Liver (tissue), 9 donors: Measurements from ENCODE around the gene UXS1. TPM values are rescaled to one million over a fixed set of nuclear protein-coding genes. Genes with fewer than 3 reads are reported as not detected.

Experiments
- DNase-seq: peaks from one replicate; pipeline ENCODE4 v3.0.0-alpha.2; 2017; ENCODE audit warnings: low spot score
- H3K27ac ChIP-seq, 2 donors: one replicate each; pipeline ENCODE4 v1.7.0; 2013; ENCODE audit warnings: inconsistent platforms in 2 of 2, low read length in 2 of 2, control low read depth in 1 of 2, low read depth in 1 of 2, mild to moderate bottlenecking in 1 of 2
- H3K27me3 ChIP-seq, 4 donors: one replicate each; pipeline versions ENCODE4 v1.6.1 to v1.7.0; 2013; ENCODE audit warnings: low read length in 3 of 4, inconsistent platforms in 1 of 4, mild to moderate bottlenecking in 1 of 4, moderate library complexity in 1 of 4; ENCODE audit not compliant: control insufficient read depth in 4 of 4, insufficient read depth in 4 of 4
- H3K36me3 ChIP-seq, 4 donors: one replicate each; pipeline versions ENCODE4 v1.6.1 to v1.7.0; 2013; ENCODE audit warnings: low read length in 3 of 4, mild to moderate bottlenecking in 3 of 4, low read depth in 1 of 4, moderate library complexity in 1 of 4; ENCODE audit not compliant: control insufficient read depth in 4 of 4, insufficient read depth in 3 of 4
- H3K4me1 ChIP-seq, 4 donors: one replicate each; pipeline versions ENCODE4 v1.6.1 to v1.7.0; 2013; ENCODE audit warnings: low read length in 3 of 4, mild to moderate bottlenecking in 3 of 4, moderate library complexity in 1 of 4; ENCODE audit not compliant: control insufficient read depth in 4 of 4, insufficient read depth in 4 of 4
- H3K4me3 ChIP-seq, 3 donors: one replicate each; pipeline versions ENCODE4 v1.6.1 to v1.7.0; 2013; ENCODE audit warnings: low read length in 3 of 3, control low read depth in 1 of 3, low read depth in 1 of 3, mild to moderate bottlenecking in 1 of 3
- H3K9ac ChIP-seq, 2 donors: one replicate each; pipeline ENCODE4 v1.7.0; 2013; ENCODE audit warnings: low read length in 2 of 2, mild to moderate bottlenecking in 2 of 2, moderate library complexity in 2 of 2, control low read depth in 1 of 2, low read depth in 1 of 2
- H3K9me3 ChIP-seq, 4 donors: one replicate each; pipeline versions ENCODE4 v1.6.1 to v1.7.0; 2013; ENCODE audit warnings: low read length in 3 of 4; ENCODE audit not compliant: control insufficient read depth in 4 of 4
- EGR1 ChIP-seq, 2 donors: IDR thresholded peaks; 2 replicates each; pipeline ENCODE4 v1.6.1; 2016 to 2018; ENCODE audit warnings: antibody characterized with exemption in 2 of 2, low read depth in 2 of 2
- FOXA1 ChIP-seq: IDR thresholded peaks from 2 replicates; pipeline ENCODE4 v1.6.1; 2016; ENCODE audit warnings: antibody characterized with exemption
- FOXA2 ChIP-seq: IDR thresholded peaks from 2 replicates; pipeline ENCODE4 v1.6.1; 2016; ENCODE audit warnings: antibody characterized with exemption
- GABPA ChIP-seq, 2 donors: IDR thresholded peaks in 1 of 2; conservative IDR thresholded peaks in 1 of 2; 2 replicates each; pipeline ENCODE4 v1.6.1; 2016; ENCODE audit warnings: antibody characterized with exemption in 2 of 2, mild to moderate bottlenecking in 1 of 2, moderate library complexity in 1 of 2
- HNF4A ChIP-seq, 2 donors: conservative IDR thresholded peaks; 2 replicates each; pipeline ENCODE4 v1.6.1; 2016; ENCODE audit warnings: antibody characterized with exemption in 2 of 2, mild to moderate bottlenecking in 2 of 2
- HNF4G ChIP-seq: IDR thresholded peaks from 2 replicates; pipeline ENCODE4 v1.6.1; 2016; ENCODE audit warnings: antibody characterized with exemption
- JUND ChIP-seq, 2 donors: IDR thresholded peaks; 2 replicates each; pipeline ENCODE4 v1.6.1; 2016; ENCODE audit warnings: antibody characterized with exemption in 2 of 2
- NR2F2 ChIP-seq: IDR thresholded peaks from 2 replicates; pipeline ENCODE4 v1.6.1; 2016; ENCODE audit warnings: antibody characterized with exemption
- RAD21 ChIP-seq, 2 donors: IDR thresholded peaks; 2 replicates each; pipeline ENCODE4 v1.6.1; 2016; ENCODE audit warnings: antibody characterized with exemption in 2 of 2, mild to moderate bottlenecking in 2 of 2
- RXRA ChIP-seq, 2 donors: IDR thresholded peaks; 2 replicates each; pipeline ENCODE4 v1.6.1; 2017 to 2018; ENCODE audit warnings: antibody characterized with exemption in 2 of 2, mild to moderate bottlenecking in 1 of 2
- SP1 ChIP-seq: IDR thresholded peaks from 2 replicates; pipeline ENCODE4 v1.6.1; 2018; ENCODE audit warnings: antibody characterized with exemption, mild to moderate bottlenecking
- TAF1 ChIP-seq: conservative IDR thresholded peaks from 2 replicates; pipeline ENCODE4 v1.6.1; 2016; ENCODE audit warnings: antibody characterized with exemption, mild to moderate bottlenecking
- YY1 ChIP-seq: IDR thresholded peaks from 2 replicates; pipeline ENCODE4 v1.6.1; 2016; ENCODE audit warnings: antibody characterized with exemption, mild to moderate bottlenecking
- ZBTB33 ChIP-seq: IDR thresholded peaks from 2 replicates; pipeline ENCODE4 v1.6.1; 2016; ENCODE audit warnings: antibody characterized with exemption
- WGBS: extraction: QIAGEN DNeasy Blood & Tissue Kit; methylation state at CpG from one replicate; pipeline ENCODE4 v1.1.7; 2013; 5-methylcytosine and 5-hydroxymethylcytosine counted together
- polyA plus RNA-seq, 2 donors: library from polyadenylated mRNA; stranded (reverse) in 1 of 2; unstranded in 1 of 2; fragments of 200-250 nt in 1 of 2; fragments of >200 nt in 1 of 2; fragmentation: Nextera tagmentation in 1 of 2; extraction: Ambion mirVana in 1 of 2; gene quantifications; one replicate each; pipeline versions ENCODE4 v1.2.1 to v1.2.3, GENCODE V29; 2013 to 2015
- total RNA-seq, 2 donors: library from RNA; depleted of rRNA; stranded (reverse); fragments of >200 nt; gene quantifications; one replicate each; pipeline ENCODE4 v1.2.3, GENCODE V29; 2014
- TF ChIP-seq, protein P1 (sequence below): IDR thresholded peaks from 2 replicates; pipeline ENCODE4 v1.6.1; 2016; ENCODE audit warnings: antibody characterized with exemption, mild to moderate bottlenecking
- TF ChIP-seq, protein P2 (sequence below): IDR thresholded peaks from 2 replicates; pipeline ENCODE4 v1.6.1; 2016; ENCODE audit warnings: antibody characterized with exemption
- TF ChIP-seq, protein P3 (sequence below): fragments of 150-350 bp; IDR thresholded peaks from 2 replicates; pipeline ENCODE4 v1.5.1; 2017; ENCODE audit warnings: improper control_type of control experiment, low read depth, low read length; ENCODE audit not compliant: missing input control
- TF ChIP-seq, protein P4 (sequence below): IDR thresholded peaks from 2 replicates; pipeline ENCODE4 v1.6.1; 2016; ENCODE audit warnings: antibody characterized with exemption
- donor health status: healthy.
- donor health status: healthy.
- donor health status: healthy.
- donor health status: healthy.
- donor health status: healthy.

The UXS1 gene
- total and polyA plus RNA-seq, 4 donors = 8.8 to 19.9 (median 10.0) TPM

DNA sequence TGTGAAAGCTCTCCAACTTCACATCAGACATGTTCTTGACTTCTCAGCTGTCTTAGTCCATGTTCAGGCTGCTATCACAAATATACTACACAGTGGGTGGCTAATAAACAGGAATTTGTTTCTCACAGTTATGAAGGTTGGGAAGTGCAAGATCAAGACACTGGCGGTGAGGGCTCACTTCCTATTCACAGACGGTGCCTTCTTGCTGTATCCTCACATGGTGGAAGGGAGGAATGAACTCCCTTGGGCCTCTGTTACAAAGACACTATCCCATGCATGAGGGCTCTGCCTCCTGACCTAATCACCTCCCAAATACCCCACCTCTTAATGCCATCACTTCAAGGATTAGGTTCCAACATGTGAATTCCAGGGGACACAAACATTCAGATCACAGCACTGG lies 9.7 kb downstream of the UXS1 start:
- TF ChIP-seq ZBTB33 = no peak
- TF ChIP-seq RAD21 (IDR thresholded peaks at IDR 0.05) = no peak
- TF ChIP-seq GABPA (IDR thresholded peaks at IDR 0.05 in 1 of 2, conservative IDR thresholded peaks at IDR 0.05 in 1 of 2) = no peak
- TF ChIP-seq HNF4G = no peak
- no peak for TF ChIP-seq HNF4A (conservative IDR thresholded peaks at IDR 0.05)
- TF ChIP-seq, protein P1, sequence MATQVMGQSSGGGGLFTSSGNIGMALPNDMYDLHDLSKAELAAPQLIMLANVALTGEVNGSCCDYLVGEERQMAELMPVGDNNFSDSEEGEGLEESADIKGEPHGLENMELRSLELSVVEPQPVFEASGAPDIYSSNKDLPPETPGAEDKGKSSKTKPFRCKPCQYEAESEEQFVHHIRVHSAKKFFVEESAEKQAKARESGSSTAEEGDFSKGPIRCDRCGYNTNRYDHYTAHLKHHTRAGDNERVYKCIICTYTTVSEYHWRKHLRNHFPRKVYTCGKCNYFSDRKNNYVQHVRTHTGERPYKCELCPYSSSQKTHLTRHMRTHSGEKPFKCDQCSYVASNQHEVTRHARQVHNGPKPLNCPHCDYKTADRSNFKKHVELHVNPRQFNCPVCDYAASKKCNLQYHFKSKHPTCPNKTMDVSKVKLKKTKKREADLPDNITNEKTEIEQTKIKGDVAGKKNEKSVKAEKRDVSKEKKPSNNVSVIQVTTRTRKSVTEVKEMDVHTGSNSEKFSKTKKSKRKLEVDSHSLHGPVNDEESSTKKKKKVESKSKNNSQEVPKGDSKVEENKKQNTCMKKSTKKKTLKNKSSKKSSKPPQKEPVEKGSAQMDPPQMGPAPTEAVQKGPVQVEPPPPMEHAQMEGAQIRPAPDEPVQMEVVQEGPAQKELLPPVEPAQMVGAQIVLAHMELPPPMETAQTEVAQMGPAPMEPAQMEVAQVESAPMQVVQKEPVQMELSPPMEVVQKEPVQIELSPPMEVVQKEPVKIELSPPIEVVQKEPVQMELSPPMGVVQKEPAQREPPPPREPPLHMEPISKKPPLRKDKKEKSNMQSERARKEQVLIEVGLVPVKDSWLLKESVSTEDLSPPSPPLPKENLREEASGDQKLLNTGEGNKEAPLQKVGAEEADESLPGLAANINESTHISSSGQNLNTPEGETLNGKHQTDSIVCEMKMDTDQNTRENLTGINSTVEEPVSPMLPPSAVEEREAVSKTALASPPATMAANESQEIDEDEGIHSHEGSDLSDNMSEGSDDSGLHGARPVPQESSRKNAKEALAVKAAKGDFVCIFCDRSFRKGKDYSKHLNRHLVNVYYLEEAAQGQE = no peak
- TF ChIP-seq, protein P2, sequence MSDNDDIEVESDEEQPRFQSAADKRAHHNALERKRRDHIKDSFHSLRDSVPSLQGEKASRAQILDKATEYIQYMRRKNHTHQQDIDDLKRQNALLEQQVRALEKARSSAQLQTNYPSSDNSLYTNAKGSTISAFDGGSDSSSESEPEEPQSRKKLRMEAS = no peak
- TF ChIP-seq FOXA1 = no peak
- no peak for TF ChIP-seq RXRA (IDR thresholded peaks at IDR 0.05)
- no peak for TF ChIP-seq YY1
- no peak for TF ChIP-seq TAF1
- TF ChIP-seq SP1 = no peak
- TF ChIP-seq, protein P3, sequence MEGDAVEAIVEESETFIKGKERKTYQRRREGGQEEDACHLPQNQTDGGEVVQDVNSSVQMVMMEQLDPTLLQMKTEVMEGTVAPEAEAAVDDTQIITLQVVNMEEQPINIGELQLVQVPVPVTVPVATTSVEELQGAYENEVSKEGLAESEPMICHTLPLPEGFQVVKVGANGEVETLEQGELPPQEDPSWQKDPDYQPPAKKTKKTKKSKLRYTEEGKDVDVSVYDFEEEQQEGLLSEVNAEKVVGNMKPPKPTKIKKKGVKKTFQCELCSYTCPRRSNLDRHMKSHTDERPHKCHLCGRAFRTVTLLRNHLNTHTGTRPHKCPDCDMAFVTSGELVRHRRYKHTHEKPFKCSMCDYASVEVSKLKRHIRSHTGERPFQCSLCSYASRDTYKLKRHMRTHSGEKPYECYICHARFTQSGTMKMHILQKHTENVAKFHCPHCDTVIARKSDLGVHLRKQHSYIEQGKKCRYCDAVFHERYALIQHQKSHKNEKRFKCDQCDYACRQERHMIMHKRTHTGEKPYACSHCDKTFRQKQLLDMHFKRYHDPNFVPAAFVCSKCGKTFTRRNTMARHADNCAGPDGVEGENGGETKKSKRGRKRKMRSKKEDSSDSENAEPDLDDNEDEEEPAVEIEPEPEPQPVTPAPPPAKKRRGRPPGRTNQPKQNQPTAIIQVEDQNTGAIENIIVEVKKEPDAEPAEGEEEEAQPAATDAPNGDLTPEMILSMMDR = no peak
- no peak for TF ChIP-seq NR2F2
- TF ChIP-seq, protein P4, sequence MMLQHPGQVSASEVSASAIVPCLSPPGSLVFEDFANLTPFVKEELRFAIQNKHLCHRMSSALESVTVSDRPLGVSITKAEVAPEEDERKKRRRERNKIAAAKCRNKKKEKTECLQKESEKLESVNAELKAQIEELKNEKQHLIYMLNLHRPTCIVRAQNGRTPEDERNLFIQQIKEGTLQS = no peak
- no peak for TF ChIP-seq FOXA2
- TF ChIP-seq EGR1 (IDR thresholded peaks at IDR 0.05; ENCODE audit: low read depth in 2 of 2) = no peak
- no peak for TF ChIP-seq JUND (IDR thresholded peaks at IDR 0.05)
- H3K36me3 ChIP-seq = no peaks in the 10 kb centered on the region
- no peak for DNase-seq
- no peak overlapping the region for H3K27ac ChIP-seq
- no peaks in the 10 kb centered on the region for H3K4me1 ChIP-seq
- no peaks in the 10 kb centered on the region for H3K27me3 ChIP-seq
- no peak overlapping the region for H3K9ac ChIP-seq
- WGBS = 82% methylated on average over 2 of the region's 2 CpGs
- no peaks in the 10 kb centered on the region for H3K9me3 ChIP-seq
- no peak overlapping the region for H3K4me3 ChIP-seq
